H4 (cell line): ENCODE data around the gene RERE. TPM values are rescaled to one million over a fixed set of nuclear protein-coding genes. Genes with fewer than 3 reads are reported as not detected.

Experiments
- DNase-seq: peaks from one replicate; pipeline ENCODE4 v3.0.0-alpha.2; 2015; ENCODE audit warnings: low spot score
- total RNA-seq: library from RNA; depleted of rRNA; stranded (reverse); fragments of >200 nt; shearing (Covaris generic); gene quantifications from 2 replicates; pipeline ENCODE4 v1.2.3, GENCODE V29; 2014

RERE gene
- total RNA-seq, 1 experiment from 2014 or later = 19.1 TPM

GRCh38 chr1:8578132-8578877 lies 239.1 kb downstream of the RERE start:
- DNase-seq = no peak

GRCh38 chr1:8574985-8575384 lies 242.5 kb downstream of the RERE start:
- no peak for DNase-seq

- no peak for DNase-seq
These were observed 245.3 kb downstream of the RERE start for GRCh38 chr1:8572106-8572505.

- DNase-seq = no peak
These were observed 246.0 kb downstream of the RERE start for GRCh38 chr1:8571200-8571984.

- DNase-seq = no peak
These were observed 247.0 kb downstream of the RERE start for GRCh38 chr1:8570465-8570864.

GRCh38 chr1:8569242-8569641 lies 248.2 kb downstream of the RERE start:
- DNase-seq = no peak

- no peak for DNase-seq
These were observed 248.6 kb downstream of the RERE start for GRCh38 chr1:8568837-8569236.

- DNase-seq = peak; percentile 16
These were observed 250.3 kb downstream of the RERE start for GRCh38 chr1:8567146-8567545.

GRCh38 chr1:8565802-8566201 lies 251.6 kb downstream of the RERE start:
- no peak for DNase-seq

GRCh38 chr1:8563944-8564537 lies 253.4 kb downstream of the RERE start:
- DNase-seq = no peak

- DNase-seq = no peak
These were observed 254.3 kb downstream of the RERE start for GRCh38 chr1:8562881-8563865.

GRCh38 chr1:8562222-8562621 lies 255.2 kb downstream of the RERE start:
- DNase-seq = no peak

- DNase-seq = peak; percentile 37
These were observed 256.6 kb downstream of the RERE start for GRCh38 chr1:8560611-8561544.

GRCh38 chr1:8560035-8560434 lies 257.4 kb downstream of the RERE start:
- DNase-seq = no peak

GRCh38 chr1:8555582-8555981 lies 261.9 kb downstream of the RERE start:
- DNase-seq = no peak

GRCh38 chr1:8554956-8555534 lies 262.4 kb downstream of the RERE start:
- peak; percentile 58 for DNase-seq

GRCh38 chr1:8552820-8553397 lies 264.5 kb downstream of the RERE start:
- no peak for DNase-seq

- no peak for DNase-seq
These were observed 265.6 kb downstream of the RERE start for GRCh38 chr1:8551613-8552489.

- DNase-seq = no peak
These were observed 266.4 kb downstream of the RERE start for GRCh38 chr1:8551057-8551456.
